SH-SY5Y (cell line): Measurements from ENCODE around the gene ROPN1.

Experiments
- GATA2 ChIP-seq: IDR thresholded peaks from 2 replicates; pipeline ENCODE4 v1.6.1; 2011; ENCODE audit warnings: mild to moderate bottlenecking, low read depth, low read length
- GATA3 ChIP-seq: IDR thresholded peaks from 2 replicates; pipeline ENCODE4 v1.6.1; 2011; ENCODE audit warnings: low read depth, mild to moderate bottlenecking, low read length, moderate library complexity

DNA sequence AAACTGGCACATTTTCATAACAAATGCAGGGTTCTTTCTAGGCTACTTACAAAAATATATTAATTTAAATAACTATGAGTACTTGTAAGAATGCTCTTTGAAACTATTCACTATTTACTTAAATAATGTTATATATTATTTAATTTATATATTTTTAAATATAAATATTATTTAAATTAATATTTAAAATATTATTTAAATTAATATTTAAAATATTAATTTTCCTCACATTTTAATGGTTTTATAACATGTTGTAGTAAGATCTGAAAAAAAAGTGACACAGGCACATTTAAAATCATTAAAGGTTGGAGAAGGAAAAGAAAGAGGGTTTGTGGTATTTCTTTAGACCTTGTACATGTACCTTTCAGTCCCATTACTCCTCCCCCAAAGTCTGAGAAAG lies 65.5 kb downstream of the ROPN1 start:
- TF ChIP-seq GATA2: no peak
- no peak for TF ChIP-seq GATA3
